NCI-H2227 (cell line): Measurements from ENCODE around the gene CST3.
"Not testable (repeated sequence)": the region's sequence is repeated elsewhere in the genome, so short reads cannot be mapped to it uniquely, and the experiment has no call there.

Experiments used
- DNase-seq: peaks from one replicate; lab custom pipeline; 2025; ENCODE audit not compliant: unreplicated experiment; lab: John Stamatoyannopoulos, UW

CST3 gene

GRCh38 chr20:23637282-23638221, at the start of gene CST3:
Gene CST3, minus strand, starts transcription at chr20:23637955. Its CDS starts 93 bp downstream, at chr20:23637862.
- DNase-seq: peak; percentile 83

GRCh38 chr20:23686046-23686750, 48.4 kb upstream of the CST3 start:
- no peak for DNase-seq

- DNase-seq: not testable (repeated sequence)
These were observed 47.8 kb upstream of the CST3 start for GRCh38 chr20:23685529-23685896.

GRCh38 chr20:23684261-23684660, 46.5 kb upstream of the CST3 start:
- DNase-seq: no peak

GRCh38 chr20:23683807-23684206, 46.1 kb upstream of the CST3 start:
- DNase-seq: no peak

- no peak for DNase-seq
These were observed 45.5 kb upstream of the CST3 start for GRCh38 chr20:23683281-23683680.

- DNase-seq: no peak
These were observed 42.4 kb upstream of the CST3 start for GRCh38 chr20:23680146-23680545.

- no peak for DNase-seq
These were observed 41.7 kb upstream of the CST3 start for GRCh38 chr20:23679133-23680092.

GRCh38 chr20:23673209-23673608, 35.5 kb upstream of the CST3 start:
- no peak for DNase-seq

- no peak for DNase-seq
These were observed 34.4 kb upstream of the CST3 start for GRCh38 chr20:23672158-23672557.

GRCh38 chr20:23671479-23671878, 33.7 kb upstream of the CST3 start:
- no peak for DNase-seq

- DNase-seq: no peak
These were observed 32.6 kb upstream of the CST3 start for GRCh38 chr20:23670361-23670760.

- no peak for DNase-seq
These were observed 32.1 kb upstream of the CST3 start for GRCh38 chr20:23669866-23670265.

- no peak for DNase-seq
These were observed 31.6 kb upstream of the CST3 start for GRCh38 chr20:23669327-23669726.

- DNase-seq: peak; percentile 46
These were observed 30.8 kb upstream of the CST3 start for GRCh38 chr20:23668477-23668951.

GRCh38 chr20:23667666-23668065, 29.9 kb upstream of the CST3 start:
- DNase-seq: no peak

- no peak for DNase-seq
These were observed 28.9 kb upstream of the CST3 start for GRCh38 chr20:23666698-23667097.

- no peak for DNase-seq
These were observed 28.4 kb upstream of the CST3 start for GRCh38 chr20:23666189-23666588.

GRCh38 chr20:23664954-23665353, 27.2 kb upstream of the CST3 start:
- DNase-seq: no peak

GRCh38 chr20:23664046-23664445, 26.3 kb upstream of the CST3 start:
- DNase-seq: not testable (repeated sequence)

GRCh38 chr20:23663180-23663579, 25.4 kb upstream of the CST3 start:
- no peak for DNase-seq
